Activated T-cell treated with anti-CD3 and anti-CD28 coated beads for 1 hour (primary cell): ENCODE data around the gene SDK1.

Experiments
- DNase-seq: peaks from one replicate; pipeline ENCODE4 v3.0.0-alpha.2; 2020; ENCODE audit warnings: low read depth

SDK1 gene

DNA sequence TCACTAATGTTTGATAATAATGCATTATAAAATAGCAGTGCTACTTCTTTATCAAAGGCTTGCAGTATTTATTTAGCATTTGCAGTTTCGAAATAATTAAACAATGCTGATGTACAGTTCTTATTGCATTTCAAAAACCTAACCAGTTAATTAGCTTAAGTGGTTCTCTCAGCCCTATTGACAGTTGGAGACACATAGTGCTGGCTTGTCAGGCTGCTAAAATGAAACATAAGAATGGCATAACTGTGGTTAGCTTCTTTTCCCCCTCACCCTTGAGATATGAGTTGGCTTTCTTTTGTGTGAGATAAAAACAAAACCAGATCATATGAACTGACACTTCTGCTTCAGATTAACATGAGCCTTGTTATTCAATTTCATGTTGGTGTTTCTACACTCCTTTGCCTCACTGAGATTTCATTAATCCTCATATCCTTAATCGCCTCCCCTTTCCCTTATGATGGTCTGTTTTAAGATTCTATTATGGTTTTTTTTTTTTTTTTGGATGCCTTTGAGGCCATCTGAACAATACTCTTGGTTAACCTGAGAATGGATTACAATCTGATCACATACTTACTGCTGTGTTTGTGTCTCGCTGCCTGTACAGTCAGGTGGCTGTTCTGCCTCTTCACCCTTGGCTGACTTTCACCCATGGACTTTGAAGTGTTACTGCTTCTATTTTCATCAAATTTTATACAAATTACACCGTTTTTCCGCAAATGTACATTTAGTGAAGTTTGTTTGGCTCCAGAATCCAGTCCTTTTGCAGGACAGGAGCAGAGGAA, 108.0 kb downstream of the SDK1 start:
- no peak for DNase-seq

GRCh38 chr7:3412871-3413270, 111.8 kb downstream of the SDK1 start:
- no peak for DNase-seq

GRCh38 chr7:3415861-3416312, 114.8 kb downstream of the SDK1 start:
- no peak for DNase-seq

- DNase-seq: no peak
Measured at GRCh38 chr7:3416453-3416852, 115.4 kb downstream of the SDK1 start.

GRCh38 chr7:3425087-3425486, 124.0 kb downstream of the SDK1 start:
- no peak for DNase-seq

GRCh38 chr7:3426064-3426463, 125.0 kb downstream of the SDK1 start:
- no peak for DNase-seq

DNA sequence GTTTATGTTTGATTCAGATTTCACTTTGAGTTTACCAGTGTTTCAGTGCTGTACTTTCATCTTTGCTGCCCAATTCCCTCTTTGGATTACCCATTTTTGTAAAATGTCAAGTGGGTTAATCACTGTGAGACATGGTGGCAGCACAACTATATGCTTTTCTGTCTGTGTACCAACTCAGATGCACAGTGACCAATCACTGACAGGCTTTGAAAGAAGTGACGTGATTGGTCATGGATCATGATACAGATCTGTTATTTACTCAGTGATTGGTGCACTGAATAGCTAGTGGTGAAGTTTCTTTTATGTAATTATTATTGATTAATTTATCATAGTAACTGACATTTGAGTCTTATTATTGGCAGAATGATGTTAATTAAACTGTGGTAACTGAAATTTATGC, 126.9 kb downstream of the SDK1 start:
- no peak for DNase-seq

GRCh38 chr7:3429981-3430380, 128.9 kb downstream of the SDK1 start:
- no peak for DNase-seq

- DNase-seq: no peak
Measured at GRCh38 chr7:3430588-3430987, 129.5 kb downstream of the SDK1 start.

DNA sequence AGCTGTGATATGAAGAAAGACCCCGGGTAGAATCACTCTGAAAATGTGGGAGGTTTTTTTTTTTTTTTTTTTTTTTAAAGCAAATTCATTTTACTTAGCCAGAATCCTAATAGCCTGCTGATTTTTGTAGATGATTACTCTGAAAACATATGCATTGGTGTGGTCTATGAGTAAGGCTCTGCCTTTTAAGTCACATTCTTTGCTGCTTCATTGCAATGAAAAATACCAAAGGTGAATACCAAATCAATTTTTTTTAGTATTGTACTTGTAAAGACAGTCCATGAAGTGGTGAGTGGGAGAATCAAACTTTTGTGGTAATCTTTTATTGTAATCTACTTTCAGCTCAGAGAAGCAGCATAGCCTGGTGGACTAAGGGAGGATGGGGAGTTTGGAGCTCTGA, 130.3 kb downstream of the SDK1 start:
- DNase-seq: no peak

DNA sequence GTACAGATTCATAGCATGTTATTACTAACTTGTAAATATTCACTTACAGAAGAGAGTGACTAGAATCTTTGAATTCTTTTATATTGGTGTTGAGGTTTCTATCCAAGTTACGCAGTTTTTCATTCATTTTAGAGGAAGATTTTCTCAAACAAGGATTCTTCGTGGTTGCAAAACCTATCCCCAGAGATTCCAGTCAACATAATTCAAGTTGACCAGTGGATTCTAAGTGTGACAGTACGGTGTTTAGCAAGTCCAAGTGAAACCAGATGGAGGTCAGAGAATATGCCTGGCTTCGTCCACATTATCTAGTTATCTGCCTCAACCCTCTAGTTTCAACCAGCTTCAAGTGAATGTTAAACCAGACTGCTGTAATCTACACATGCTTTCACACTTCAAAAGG, 131.9 kb downstream of the SDK1 start:
- DNase-seq: no peak

DNA sequence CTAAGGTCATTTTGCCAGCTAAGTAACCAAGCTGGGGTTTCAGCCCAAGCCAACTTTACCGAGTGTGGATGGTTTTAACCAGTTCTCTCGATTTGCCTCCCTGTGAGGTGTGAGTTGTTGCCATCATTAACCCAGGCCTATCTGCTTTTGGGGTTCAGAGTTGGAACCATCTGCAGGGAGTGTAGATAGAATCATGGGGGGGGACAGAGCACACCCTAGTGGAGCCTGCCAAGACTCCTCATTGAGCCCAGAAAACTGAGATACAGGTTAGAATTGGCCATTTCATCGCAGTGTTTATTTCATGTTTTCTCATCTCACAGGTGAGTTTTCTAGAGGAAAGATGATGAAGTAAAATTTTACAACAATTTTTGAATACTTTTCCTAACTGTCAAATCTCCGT, 133.6 kb downstream of the SDK1 start:
- DNase-seq: no peak

DNA sequence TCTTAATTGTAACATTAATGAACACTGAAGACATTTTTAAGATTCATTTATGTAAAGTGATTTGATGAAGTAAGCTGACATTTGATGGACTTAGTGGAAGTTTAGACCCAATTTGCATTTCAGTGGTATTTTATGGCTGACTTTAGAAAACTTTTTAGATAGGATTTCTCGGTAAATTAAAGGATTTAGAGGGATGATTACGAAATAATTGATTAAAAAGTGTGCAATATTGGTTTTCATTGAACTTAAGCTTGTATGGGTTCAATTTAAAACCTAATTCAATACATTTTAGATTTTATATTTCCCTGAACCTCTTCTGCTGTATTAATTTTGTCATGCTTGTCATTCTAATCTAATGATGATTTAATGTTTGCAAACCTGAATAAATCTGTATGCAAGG, 135.1 kb downstream of the SDK1 start:
- DNase-seq: no peak

- DNase-seq: no peak
Measured at GRCh38 chr7:3436746-3437145, 135.7 kb downstream of the SDK1 start.

DNA sequence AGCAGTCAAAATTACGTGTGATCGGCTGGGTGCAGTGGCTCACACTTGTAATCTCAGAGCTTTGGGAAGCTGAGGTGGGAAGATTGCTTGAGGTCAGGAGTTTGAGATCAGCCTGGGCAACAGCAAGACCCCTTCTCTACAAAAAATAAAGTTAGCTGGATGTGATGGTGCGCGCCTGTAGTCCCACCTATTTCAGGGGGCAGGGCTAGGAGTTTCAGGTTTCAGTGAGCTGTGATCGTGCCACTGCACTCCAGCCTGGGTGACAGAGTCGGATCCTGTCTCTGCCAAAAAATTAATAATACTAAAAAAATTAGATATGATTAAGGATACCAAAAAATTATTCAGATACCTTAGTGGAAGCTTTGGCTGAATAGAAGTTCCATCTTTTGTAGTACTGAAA, 136.4 kb downstream of the SDK1 start:
- no peak for DNase-seq

- no peak for DNase-seq
Measured at GRCh38 chr7:3438352-3438751, 137.3 kb downstream of the SDK1 start.

DNA sequence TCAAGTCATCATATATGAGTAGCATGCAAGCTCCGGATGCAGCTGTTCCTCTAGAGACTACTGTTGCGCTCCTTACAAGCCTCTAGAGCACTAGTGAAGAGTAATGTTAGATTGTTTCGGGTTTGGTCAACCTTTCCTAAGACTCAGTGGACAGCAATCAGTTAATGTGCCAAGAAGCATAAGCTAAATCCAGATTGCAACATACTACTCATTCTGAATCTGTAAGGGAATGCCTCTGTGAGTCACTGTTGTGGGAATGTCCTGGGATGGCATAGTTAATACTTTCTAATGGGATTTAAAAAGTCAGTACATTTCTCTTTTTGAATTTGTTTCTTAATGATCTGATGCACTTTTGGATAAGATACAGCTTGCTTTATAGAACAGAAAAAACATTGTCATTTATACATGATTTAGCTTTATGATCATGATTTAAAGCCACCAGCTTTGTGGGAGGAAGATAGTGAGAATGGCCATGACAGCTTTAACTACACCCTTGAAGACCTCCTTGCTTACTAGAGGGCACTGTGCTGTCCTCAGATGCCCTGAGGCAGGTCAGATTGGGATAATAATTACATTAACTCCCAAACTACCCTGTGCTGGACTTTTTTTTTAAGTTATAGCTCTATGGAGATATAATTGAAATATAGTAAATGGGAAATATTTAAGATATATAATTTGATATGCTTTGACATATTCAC, 138.4 kb downstream of the SDK1 start:
- DNase-seq: no peak

GRCh38 chr7:3440509-3440908, 139.5 kb downstream of the SDK1 start:
- no peak for DNase-seq

DNA sequence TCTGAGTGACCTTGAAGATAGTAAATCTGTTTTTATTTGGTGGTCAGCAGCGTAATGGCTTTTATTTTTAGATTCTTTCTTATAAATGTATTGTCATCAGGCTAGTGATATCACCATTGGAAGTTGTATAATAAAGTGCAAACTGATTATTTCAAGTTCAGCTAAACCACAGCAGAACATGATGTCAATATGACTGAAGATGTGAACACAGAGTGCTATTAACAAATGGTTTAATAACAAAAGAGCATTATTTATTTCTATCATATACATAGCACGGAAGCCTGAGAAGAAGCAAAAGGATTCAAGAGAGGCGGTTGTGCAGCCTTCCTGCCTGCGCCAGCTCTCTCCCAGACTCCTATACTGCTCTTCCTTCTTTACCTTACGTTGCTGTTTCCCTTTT, 142.7 kb downstream of the SDK1 start:
- no peak for DNase-seq

DNA sequence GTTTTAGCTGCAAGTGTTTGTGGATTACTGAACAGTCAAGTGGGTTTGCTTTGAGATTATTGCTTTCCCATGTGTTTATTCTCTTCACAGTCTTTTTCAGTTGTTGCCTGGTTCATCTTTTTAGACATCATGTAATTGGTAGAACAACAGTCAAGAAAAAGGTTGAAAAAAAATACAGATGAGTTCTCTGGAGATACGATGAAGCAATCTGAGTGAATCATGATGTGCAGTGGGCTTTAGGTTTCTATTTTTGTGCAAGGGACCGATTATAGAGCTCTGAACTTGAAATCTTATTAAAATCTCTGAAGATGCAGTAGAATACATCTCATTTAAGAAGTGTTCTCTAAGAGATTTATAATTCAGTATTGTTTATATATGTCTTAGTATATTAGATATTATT, 145.7 kb downstream of the SDK1 start:
- DNase-seq: no peak

DNA sequence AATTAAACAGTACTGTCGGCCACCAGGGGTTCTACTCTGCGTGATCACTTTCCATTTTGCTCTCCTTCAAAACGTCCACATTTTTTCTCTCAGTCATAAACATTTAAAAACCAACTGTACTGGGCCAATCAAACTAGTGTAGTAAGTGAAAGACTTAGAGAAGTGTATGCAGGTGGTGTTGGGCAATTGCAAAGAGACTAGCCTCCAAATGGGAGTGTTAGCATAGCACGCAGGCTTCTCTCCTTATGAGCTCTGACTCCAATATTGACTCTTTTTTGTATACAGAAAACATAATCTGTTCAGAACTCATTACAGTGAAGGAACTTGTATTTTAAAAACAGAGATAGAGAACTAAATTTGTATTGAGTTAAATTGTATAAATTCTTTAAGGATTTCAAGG, 150.6 kb downstream of the SDK1 start:
- no peak for DNase-seq

DNA sequence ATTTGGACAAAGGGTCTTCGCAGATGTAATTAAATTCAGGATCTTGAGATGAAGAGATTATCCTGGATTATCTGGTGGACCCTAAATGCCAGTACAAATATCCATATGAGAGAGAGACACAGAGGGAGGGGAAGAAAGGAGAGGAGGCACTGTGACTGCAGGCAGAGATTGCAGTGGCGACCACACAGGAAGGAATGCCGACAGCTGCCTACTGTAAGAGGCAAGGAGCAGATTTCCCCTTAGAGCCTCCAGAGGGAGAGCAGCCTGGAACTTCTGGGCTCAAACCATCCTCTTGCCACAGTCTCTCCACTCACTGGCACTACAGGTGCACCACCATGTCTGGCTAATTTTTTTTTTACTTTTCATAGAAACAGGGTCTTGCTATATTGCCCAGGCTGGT, 152.3 kb downstream of the SDK1 start:
- no peak for DNase-seq

GRCh38 chr7:3455806-3456595, 154.9 kb downstream of the SDK1 start:
- no peak for DNase-seq
